OCI-LY7 (cell line): ENCODE results near the gene ARHGAP30. TPM values are rescaled to one million over a fixed set of nuclear protein-coding genes. Genes with fewer than 3 reads are reported as not detected.

Experiments
- BruUV-seq: library from RNA; stranded (reverse); fragments of 400-500 nt; replicated peaks from 2 replicates; lab custom pipeline; 2021; lab: Mats Ljungman, UMichigan
- CTCF ChIA-PET: fragments of 300-600 bp; sonication (Branson Sonifier 250); formaldehyde crosslinking; loops from one replicate; lab custom pipeline; 2022; ENCODE audit warnings: antibody characterized with exemption; ENCODE audit not compliant: unreplicated experiment; lab: Charles Lee
- POLR2A ChIA-PET: fragments of 300-600 bp; sonication (Branson Sonifier 250); formaldehyde crosslinking; loops from one replicate; lab custom pipeline; 2022; ENCODE audit warnings: antibody characterized with exemption; lab: Charles Lee
- DNase-seq: peaks from one replicate; pipeline ENCODE4 v3.0.0-alpha.2; 2015; ENCODE audit warnings: low spot score
- H2AFZ ChIP-seq: fragments of 200-600 bp; sonication (generic), shearing (Covaris generic); 2 replicates; pipeline ENCODE4 v1.6.1; 2014; ENCODE audit warnings: mild to moderate bottlenecking, antibody characterized with exemption, low read length, moderate library complexity
- H3K27ac ChIP-seq: fragments of 200-600 bp; sonication (generic); 2 replicates; pipeline ENCODE4 v1.5.1; 2014; ENCODE audit warnings: mixed run types, low read depth, mild to moderate bottlenecking, moderate library complexity, low read length, inconsistent platforms; ENCODE audit not compliant: poor library complexity, severe bottlenecking
- H3K36me3 ChIP-seq: fragments of 200-600 bp; sonication (generic); 2 replicates; pipeline ENCODE4 v1.6.1; 2014; ENCODE audit warnings: mild to moderate bottlenecking, antibody characterized with exemption, low read length, moderate library complexity, mixed read lengths; ENCODE audit not compliant: insufficient read depth
- H3K4me1 ChIP-seq: fragments of 200-600 bp; sonication (generic); 2 replicates; pipeline ENCODE4 v1.5.1; 2014; ENCODE audit warnings: mild to moderate bottlenecking, low read length; ENCODE audit not compliant: insufficient read depth, poor library complexity, severe bottlenecking
- H3K4me2 ChIP-seq: fragments of 200-600 bp; sonication (generic); 2 replicates; pipeline ENCODE4 v1.6.1; 2014; ENCODE audit warnings: mild to moderate bottlenecking, low read length
- H3K4me3 ChIP-seq: fragments of 200-600 bp; sonication (generic); 2 replicates; pipeline ENCODE4 v1.5.1; 2014; ENCODE audit warnings: mild to moderate bottlenecking, low read depth, low read length; ENCODE audit not compliant: poor library complexity, severe bottlenecking
- H3K79me2 ChIP-seq: fragments of 200-600 bp; sonication (generic); 2 replicates; pipeline ENCODE4 v1.6.1; 2016; ENCODE audit warnings: low read depth, mild to moderate bottlenecking, low read length, moderate library complexity, mixed read lengths; ENCODE audit not compliant: insufficient read depth
- H3K9me2 ChIP-seq: fragments of 200-600 bp; sonication (generic); 2 replicates; pipeline ENCODE4 v1.6.1; 2016; ENCODE audit warnings: mild to moderate bottlenecking, low read length, mixed read lengths; ENCODE audit not compliant: insufficient read depth
- H3K9me3 ChIP-seq: fragments of 200-600 bp; sonication (generic); 2 replicates; pipeline ENCODE4 v1.6.1; 2014; ENCODE audit warnings: mild to moderate bottlenecking, mixed run types, low read length, mixed read lengths
- H4K20me1 ChIP-seq: fragments of 200-600 bp; sonication (generic); 2 replicates; pipeline ENCODE4 v1.6.1; 2014; ENCODE audit warnings: mild to moderate bottlenecking, antibody characterized with exemption, low read length, moderate library complexity, mixed read lengths; ENCODE audit not compliant: insufficient read depth
- EZH2phosphoT487 ChIP-seq: fragments of 200-600 bp; sonication (generic); IDR thresholded peaks from 2 replicates; pipeline ENCODE4 v1.6.1; 2018; ENCODE audit warnings: low read depth, borderline replicate concordance, mild to moderate bottlenecking, mixed run types, antibody characterized with exemption, low read length, moderate library complexity, mixed read lengths
- intact Hi-C: fragments of 100-400 bp; cut with micrococcal nuclease; formaldehyde crosslinking; loops from one replicate; pipeline ENCODE4 v1.10.0; 2022; ENCODE audit not compliant: unreplicated experiment
- total RNA-seq, 2 experiments: library from RNA; depleted of rRNA in 1 of 2; stranded (reverse); fragments of >200 nt in 1 of 2; shearing (Covaris generic) in 1 of 2; gene quantifications; 2 replicates each; pipeline ENCODE4 v1.2.3, GENCODE V29; 2014 to 2022
- TF ChIP-seq, protein P1 (sequence below): fragments of 200-600 bp; sonication (generic); conservative IDR thresholded peaks from 2 replicates; pipeline ENCODE4 v1.5.1; 2014; ENCODE audit warnings: mild to moderate bottlenecking, antibody characterized with exemption, low read length, moderate library complexity, mixed read lengths

The ARHGAP30 gene
- total RNA-seq, 2 experiments from 2014 or later: 56.2 to 101 TPM

DNA sequence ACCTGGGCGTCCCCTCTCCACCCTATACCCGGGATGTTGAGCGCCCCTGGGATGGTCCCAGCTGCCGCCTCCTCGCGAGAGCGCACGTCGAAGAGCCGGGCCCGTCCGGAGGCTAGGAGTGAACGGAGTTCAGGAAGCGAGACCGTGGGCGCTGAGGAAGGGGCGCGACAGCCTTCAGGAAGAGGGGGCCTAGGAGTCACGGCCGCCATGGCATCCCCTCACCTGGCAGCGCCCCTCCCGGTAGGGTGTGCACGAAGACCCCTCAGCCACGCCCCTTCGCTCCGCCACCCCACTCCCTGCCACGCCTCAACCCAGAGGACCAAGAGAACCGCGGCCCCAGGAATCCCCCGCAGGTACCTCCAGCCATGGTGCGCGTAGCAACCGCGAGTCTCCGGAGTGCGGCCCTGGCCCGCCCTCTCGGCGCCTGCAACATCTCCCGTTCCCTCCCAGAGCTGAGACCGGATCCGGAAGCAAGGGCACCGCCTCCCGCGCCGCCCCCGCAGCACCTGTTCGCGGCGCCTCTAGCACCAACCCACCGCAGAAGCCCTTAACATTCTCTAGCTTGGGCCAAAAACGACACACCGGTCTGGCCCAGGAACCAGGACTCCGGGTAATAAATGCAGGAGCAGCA is 31.1 kb downstream of the ARHGAP30 start, which contains the start of gene TSTD1:
TSS of gene TSTD1 (minus strand) at position 442 of the 631 bp plus-strand sequence. CDS start at position 367, 75 bp downstream.
- ChIA-PET CTCF (interaction anchor here (1.2 kb wide), 1 partner anchor 17 kb away, joined by 3 read pairs; the partner anchor contains the start of gene F11R), POLR2A (interaction anchor here (0.5 to 1.9 kb wide), 7 partner anchors 8 to 365 kb away, joined by 3 to 7 read pairs (median 5); partner anchors contain the start of genes ARHGAP30 and KLHDC9)
- H4K20me1 ChIP-seq: no peaks in the 10 kb centered on the region
- H2AFZ ChIP-seq: peak within 1 kb of the TSS; percentile 14
- H3K27ac ChIP-seq: peak within 1 kb of the TSS; percentile 57
- TF ChIP-seq EZH2phosphoT487: no peak
- TF ChIP-seq, protein P1, sequence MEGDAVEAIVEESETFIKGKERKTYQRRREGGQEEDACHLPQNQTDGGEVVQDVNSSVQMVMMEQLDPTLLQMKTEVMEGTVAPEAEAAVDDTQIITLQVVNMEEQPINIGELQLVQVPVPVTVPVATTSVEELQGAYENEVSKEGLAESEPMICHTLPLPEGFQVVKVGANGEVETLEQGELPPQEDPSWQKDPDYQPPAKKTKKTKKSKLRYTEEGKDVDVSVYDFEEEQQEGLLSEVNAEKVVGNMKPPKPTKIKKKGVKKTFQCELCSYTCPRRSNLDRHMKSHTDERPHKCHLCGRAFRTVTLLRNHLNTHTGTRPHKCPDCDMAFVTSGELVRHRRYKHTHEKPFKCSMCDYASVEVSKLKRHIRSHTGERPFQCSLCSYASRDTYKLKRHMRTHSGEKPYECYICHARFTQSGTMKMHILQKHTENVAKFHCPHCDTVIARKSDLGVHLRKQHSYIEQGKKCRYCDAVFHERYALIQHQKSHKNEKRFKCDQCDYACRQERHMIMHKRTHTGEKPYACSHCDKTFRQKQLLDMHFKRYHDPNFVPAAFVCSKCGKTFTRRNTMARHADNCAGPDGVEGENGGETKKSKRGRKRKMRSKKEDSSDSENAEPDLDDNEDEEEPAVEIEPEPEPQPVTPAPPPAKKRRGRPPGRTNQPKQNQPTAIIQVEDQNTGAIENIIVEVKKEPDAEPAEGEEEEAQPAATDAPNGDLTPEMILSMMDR: peak; percentile 35; the same call in 1 of the 2 replicates
- no TSS peak for BruUV-seq
- peak within 1 kb of the TSS; percentile 81 for H3K4me3 ChIP-seq
- no peaks in the 10 kb centered on the region for H3K9me2 ChIP-seq
- peak; percentile 87 for DNase-seq
- H3K9me3 ChIP-seq: no peaks in the 10 kb centered on the region; the same call in 1 of the 2 replicates
- peaks cover 64% of the 10 kb centered on the region for H3K36me3 ChIP-seq
- peaks cover 66% of the 10 kb centered on the region for H3K4me1 ChIP-seq
- H3K4me2 ChIP-seq: peak within 1 kb of the TSS; percentile 92
- H3K79me2 ChIP-seq: peaks cover 17% of the 10 kb centered on the region; the same call in 1 of the 2 replicates
- intact Hi-C loops: loop anchor here (2.0 kb wide), 1 partner anchor 42 kb away; no protein-coding TSS in a partner anchor

DNA sequence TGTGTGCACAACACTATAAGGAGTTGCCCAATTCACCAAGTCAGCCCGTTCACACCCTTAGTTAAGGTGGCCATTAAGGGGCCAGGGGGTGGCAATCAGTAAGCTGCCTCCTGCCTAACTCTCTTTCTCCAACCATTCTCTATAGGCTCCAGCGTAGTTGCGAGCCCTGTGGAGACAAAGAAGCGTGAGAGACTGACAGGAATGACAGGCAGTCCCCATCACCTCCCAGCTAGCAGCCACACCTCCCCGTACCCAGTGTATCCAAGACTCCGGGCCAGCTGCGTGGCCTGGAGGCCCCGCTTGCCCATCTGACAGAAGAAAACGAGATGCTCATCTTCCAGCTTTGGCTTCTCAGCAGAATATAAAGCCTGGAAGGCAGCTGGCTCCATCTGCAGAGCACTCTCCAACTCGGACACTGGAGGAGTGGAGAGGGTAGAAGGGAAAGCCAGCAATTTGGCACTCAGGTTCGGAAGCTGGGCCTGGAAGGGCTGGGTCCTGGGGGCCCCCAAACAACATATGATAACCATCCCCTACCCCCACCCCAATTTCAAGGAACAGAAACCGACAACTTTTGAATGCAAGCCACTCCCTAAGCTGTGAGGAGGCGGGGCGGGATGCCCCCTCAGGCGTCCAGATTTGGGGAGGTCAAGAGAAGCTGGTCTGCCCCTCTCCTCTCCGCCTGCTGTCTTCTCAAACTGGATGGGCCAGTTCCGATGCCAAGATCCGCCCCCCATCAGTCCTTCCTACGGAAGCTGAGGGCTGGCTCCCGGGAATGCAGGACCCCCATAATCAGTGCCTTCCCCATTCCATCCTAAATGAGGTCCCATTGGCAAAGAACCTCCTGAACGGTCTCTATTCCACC is 31.8 kb downstream of the ARHGAP30 start:
- DNase-seq: peak; percentile 36
- Histone ChIP-seq H4K20me1 (no peaks in the 10 kb centered on the region), H3K4me2 (peak overlapping the region; percentile 92), H3K4me1 (peaks cover 59% of the 10 kb centered on the region), H3K9me3 (no peaks in the 10 kb centered on the region; the same call in 1 of the 2 replicates), H3K9me2 (no peaks in the 10 kb centered on the region), H3K36me3 (peaks cover 59% of the 10 kb centered on the region), H2AFZ (peak overlapping the region; percentile 14; the same call in 1 of the 2 replicates), H3K4me3 (peak overlapping the region; percentile 81), H3K79me2 (peaks cover 11% of the 10 kb centered on the region; the same call in 1 of the 2 replicates), H3K27ac (peak overlapping the region; percentile 57)
- BruUV-seq: no TSS peak
- TF ChIP-seq EZH2phosphoT487: no peak
- TF ChIP-seq, protein P1: no peak
- intact Hi-C loops: loop anchor here (2.0 kb wide), 1 partner anchor 41 kb away; no protein-coding TSS in a partner anchor
- ChIA-PET POLR2A (interaction anchor here (0.5 to 1.9 kb wide), 6 partner anchors 9 to 60 kb away, joined by 4 to 7 read pairs (median 5); partner anchors contain the start of genes ARHGAP30 and KLHDC9), CTCF (interaction anchor here (1.2 kb wide), 1 partner anchor 16 kb away, joined by 3 read pairs; the partner anchor contains the start of gene F11R)
